Cardiac septum (tissue), 1 donor: Measurements from ENCODE around the gene CLCA1. TPM values are rescaled to one million over a fixed set of nuclear protein-coding genes. Genes with fewer than 3 reads are reported as not detected.

Experiments used
- DNase-seq: peaks from one replicate; pipeline ENCODE4 v3.0.0-alpha.2; 2020; ENCODE audit warnings: low spot score
- intact Hi-C: fragments of 100-400 bp; cut with DNase I; formaldehyde crosslinking; loops from one replicate; pipeline ENCODE4 v1.14.0; 2022
- long read RNA-seq: library from polyadenylated mRNA; unstranded; transcript quantifications from one replicate; pipeline ENCODE4 v2.0.0, GENCODE V29; 2021
- total RNA-seq: library from RNA; stranded (reverse); fragmentation: NEBNext Ultra II Directional; extraction: Animal tissue kit (Norgen Biotek cat#: 25700); gene quantifications from one replicate; pipeline ENCODE4 v1.2.1, GENCODE V29; 2021
- donor health status: DM: no; HTN: no; CAD: no.

Gene CLCA1, protein sequence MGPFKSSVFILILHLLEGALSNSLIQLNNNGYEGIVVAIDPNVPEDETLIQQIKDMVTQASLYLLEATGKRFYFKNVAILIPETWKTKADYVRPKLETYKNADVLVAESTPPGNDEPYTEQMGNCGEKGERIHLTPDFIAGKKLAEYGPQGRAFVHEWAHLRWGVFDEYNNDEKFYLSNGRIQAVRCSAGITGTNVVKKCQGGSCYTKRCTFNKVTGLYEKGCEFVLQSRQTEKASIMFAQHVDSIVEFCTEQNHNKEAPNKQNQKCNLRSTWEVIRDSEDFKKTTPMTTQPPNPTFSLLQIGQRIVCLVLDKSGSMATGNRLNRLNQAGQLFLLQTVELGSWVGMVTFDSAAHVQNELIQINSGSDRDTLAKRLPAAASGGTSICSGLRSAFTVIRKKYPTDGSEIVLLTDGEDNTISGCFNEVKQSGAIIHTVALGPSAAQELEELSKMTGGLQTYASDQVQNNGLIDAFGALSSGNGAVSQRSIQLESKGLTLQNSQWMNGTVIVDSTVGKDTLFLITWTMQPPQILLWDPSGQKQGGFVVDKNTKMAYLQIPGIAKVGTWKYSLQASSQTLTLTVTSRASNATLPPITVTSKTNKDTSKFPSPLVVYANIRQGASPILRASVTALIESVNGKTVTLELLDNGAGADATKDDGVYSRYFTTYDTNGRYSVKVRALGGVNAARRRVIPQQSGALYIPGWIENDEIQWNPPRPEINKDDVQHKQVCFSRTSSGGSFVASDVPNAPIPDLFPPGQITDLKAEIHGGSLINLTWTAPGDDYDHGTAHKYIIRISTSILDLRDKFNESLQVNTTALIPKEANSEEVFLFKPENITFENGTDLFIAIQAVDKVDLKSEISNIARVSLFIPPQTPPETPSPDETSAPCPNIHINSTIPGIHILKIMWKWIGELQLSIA
- total RNA-seq, result not detected
- long read RNA-seq, partial matches to known transcripts, result 0 of 1 reads
- long read RNA-seq, other reads (novel, unspliced or antisense), result 1 of 1 reads

DNA sequence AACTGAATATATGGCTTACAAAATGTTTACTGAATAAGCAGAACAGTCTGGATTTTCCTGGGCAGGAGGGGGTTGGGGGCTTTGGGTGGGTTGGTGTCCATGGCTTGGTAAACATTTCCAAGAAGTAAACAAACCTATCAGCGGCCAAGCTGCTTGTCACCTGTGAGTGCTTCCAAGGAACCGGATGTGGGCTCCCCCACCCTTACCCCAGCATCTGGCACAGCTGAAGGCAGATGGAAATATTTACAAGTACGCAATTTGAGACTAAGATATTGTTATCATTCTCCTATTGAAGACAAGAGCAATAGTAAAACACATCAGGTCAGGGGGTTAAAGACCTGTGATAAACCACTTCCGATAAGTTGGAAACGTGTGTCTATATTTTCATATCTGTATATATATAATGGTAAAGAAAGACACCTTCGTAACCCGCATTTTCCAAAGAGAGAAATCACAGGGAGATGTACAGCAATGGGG lies at the start of gene CLCA1:
TSS of gene CLCA1 (plus strand) at position 427 of the 477 bp plus-strand sequence. CDS start at position 472, 45 bp downstream.
- no peak for DNase-seq
- intact Hi-C loops, result no loop called here

DNA sequence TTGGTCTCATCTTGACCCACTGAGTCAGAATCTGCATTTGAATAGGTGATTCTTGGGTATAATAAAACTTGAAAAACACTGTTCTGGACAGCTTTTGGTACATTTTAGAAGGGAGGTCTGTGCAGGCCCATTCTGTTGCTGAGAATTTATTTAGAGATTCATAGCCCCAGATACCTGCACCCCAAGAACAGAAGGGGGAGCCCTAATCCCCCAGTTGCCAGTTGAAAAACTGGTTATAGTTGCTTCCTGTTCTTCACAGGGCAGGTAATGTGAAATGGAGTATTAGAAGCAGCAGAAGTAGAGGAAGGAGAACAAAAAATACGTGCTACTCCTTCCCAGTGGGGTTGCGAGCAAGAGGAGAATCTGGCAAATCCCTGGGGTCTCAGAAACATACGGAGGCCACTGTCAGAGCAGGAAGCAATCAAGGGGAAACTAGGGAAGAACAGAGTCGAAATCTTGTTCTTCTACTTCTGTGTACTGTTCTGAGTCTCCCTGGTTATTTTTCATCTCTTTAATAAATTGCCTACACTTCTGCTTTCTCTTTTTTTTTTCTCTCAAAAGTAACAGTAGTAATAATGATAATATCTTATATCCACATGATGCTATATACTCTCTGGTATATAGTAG lies 49.3 kb upstream of the CLCA1 start:
- no peak for DNase-seq
- intact Hi-C loops, result no loop called here

DNA sequence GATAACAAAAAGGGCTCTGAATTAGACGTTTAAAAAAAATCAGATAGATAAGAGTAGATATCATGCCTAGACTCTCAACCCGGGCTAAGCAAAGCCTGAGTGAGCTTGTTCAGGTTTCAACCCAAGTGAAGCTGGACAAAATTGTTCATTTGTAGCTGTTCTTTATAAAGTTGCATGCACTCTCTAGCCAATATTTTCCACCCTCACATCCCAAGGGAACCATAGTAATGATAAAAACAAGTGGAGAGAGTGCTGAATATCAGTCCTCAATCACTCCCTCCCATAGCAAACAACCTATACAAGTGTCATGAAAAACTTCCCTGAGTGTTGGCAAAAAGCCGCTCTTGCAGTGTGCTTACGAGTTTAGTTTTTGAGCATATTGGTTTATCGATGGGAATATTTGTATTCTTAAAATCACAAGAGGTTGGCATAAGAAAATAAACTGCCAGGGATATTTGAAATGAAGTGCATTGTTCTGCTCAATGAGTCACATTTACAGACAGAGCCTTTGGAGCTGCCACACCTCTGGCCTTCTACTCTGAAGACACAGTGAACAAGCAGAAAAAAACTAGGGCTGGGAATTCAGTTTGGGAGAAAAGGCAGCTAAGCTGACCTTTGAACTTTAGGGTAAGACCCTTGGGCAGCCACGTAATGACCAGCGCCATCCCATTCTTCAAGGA lies 47.0 kb upstream of the CLCA1 start:
- intact Hi-C loops, result no loop called here

DNA sequence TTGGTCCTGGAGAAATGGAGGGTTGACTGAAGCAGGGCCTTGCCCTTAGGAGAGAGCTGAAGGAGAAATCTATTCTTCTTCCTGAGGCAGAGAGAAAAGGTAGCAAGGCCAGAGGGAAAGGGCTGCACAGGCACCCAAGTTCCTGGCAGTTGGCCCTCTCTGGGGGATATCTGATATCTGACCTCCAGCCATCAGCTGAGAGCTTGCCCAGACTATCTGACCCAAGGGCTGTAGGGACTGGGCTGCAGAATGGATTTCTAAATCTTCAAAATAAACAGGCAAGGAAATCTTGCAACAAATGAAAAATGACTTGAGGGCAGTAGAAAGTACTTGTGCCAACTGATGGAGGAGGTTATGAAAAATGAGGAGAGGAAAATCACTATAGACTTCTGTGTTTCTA lies 45.3 kb upstream of the CLCA1 start:
- intact Hi-C loops, result no loop called here
- DNase-seq, result no peak

More for the DNA sequence above, 47.0 kb upstream of the CLCA1 start:
- DNase-seq, result no peak

DNA sequence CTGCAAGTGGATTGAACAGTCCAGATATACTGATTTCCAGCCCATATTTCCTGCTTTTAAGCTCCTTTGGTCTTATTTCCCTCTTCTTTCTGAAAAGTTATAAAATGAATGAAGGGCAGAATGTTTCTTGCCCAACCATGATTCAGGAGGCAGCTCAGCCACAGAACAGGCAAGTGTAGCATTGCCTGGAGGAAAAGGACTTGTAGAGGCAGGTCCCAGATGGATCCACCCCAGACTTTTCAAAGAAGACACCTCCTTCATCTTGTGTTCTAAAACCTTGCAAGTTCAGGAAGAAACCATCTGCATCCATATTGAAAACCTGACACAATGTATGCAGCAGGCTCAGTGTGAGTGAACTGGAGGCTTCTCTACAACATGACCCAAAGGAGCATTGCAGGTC lies 44.9 kb upstream of the CLCA1 start, which contains the start of gene CLCA2:
TSS of gene CLCA2 (plus strand) at position 299 of the 400 bp plus-strand sequence. CDS start at position 376, 77 bp downstream.
- no peak for DNase-seq
- intact Hi-C loops, result no loop called here

DNA sequence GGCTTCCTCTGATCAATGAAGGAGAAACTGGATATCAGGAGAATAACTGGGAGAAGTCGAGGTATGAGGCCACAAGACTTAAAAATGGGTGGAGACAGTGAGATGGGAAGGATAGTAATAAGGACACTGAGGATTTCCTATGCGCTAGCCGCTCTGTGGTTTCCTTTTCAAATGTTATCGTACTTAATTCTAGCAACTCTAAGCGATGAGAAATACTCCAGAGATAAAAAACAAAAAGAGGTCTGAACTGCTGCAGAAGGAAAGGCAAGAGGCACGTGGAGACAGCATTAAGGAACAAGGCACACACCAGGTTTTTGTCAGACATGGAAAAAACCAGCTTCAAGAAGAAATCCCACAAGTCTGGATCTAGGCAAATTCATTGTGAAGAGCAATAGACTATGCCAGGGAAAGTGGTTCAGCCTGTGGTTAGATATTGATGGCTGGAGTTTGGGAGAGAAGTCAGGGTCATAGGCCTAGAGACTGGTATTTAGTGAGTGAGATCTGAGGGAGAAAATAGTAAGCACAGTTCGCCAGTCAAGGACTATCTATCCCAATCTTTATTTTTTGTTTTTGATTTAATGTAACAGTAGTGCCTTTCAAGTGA lies 39.5 kb upstream of the CLCA1 start:
- intact Hi-C loops, result no loop called here
- DNase-seq, result no peak

DNA sequence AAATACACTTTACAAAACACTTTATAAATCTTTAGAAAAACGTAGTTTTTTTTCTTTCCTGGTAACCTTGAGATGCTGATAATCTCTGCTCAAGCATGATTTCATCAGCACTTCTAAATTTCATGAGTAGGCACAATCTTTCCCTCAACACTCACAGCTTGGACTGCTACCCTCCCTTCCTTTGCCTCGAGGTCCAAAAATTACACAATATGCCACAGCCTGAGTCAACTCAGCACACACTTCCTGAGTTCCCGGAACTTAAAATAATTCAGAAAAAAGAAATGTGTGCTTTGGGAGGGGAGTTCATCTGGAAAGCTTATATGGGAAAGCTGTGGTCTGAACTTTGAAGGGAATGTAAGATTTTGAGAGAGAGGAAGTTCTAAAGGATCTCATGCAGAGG lies 38.9 kb upstream of the CLCA1 start:
- DNase-seq, result no peak
- intact Hi-C loops, result no loop called here

DNA sequence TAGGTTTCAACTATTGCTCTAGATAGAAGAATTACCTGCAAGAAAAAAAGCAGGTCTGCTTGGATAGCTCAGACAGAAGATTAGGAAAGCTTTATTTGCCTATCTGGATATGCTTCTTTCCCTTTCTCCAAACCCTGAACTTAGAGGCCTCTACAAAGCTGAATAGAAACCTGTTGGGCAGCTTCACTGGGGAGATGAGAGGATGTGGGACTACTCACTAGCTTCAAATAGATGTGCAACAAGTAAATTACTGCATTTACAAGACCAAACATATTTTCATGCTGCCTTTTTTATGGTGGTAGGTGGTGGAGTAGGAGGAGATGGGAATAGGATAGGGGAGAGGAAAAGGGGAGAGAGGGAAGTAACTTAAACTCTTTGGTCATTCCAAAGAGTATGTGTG lies 38.4 kb upstream of the CLCA1 start:
- DNase-seq, result no peak
- intact Hi-C loops, result no loop called here

DNA sequence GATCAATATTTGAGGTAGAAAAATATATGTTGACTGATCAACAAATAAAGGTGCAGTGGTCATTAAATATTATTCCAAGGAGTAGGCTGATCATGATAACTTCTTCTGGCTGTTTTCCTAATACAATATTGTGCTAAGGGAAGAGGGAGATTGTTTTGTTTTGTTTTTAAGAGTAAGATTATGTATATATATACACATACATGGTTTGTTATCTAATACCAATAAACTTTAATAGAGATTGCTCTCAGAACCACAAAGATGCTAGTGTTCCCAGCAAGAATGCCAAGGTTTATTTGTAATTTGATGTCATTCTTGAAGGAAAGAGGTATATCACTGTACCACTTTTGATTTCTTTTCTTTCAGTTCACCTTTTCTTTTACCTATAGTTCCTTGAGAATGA lies 34.7 kb upstream of the CLCA1 start:
- intact Hi-C loops, result no loop called here
- DNase-seq, result no peak

DNA sequence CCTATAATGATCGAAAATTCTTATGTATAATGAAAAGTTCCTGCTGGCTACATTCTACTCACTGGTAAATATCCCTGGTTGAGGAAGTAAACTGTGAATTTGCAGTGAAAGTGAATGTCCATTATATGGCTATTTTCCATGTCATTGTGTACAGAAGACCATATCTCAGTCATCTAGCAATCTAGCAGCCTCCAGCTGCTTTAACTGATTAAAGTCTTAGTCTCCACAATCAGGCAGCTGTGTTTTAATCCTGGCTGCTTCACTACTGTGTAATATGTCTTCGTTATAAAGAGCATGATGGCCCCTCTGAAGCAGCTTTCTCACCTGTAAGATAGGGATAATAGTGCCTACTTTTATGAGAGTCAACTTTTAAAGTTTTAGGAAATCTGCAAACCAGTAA lies 33.4 kb upstream of the CLCA1 start:
- intact Hi-C loops, result no loop called here
- DNase-seq, result no peak

DNA sequence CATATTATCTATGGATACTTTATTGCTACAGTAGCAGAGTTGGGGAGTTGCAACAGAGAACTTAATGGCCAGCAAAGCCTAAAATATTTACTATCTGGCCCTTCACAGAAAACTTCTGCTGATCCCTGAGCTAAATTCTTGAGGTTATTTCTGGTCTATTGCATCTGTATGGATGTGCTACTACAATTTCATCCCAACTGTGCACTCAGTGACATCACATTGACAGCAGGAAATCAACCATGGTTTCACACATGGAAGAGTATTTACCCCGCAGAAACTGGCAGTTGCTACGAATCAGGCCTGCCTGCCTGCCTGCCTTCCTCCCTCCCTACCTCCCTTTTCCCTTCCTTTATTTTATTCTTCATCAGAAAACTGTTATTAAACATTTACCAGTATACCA lies 32.7 kb upstream of the CLCA1 start:
- intact Hi-C loops, result no loop called here
- no peak for DNase-seq

DNA sequence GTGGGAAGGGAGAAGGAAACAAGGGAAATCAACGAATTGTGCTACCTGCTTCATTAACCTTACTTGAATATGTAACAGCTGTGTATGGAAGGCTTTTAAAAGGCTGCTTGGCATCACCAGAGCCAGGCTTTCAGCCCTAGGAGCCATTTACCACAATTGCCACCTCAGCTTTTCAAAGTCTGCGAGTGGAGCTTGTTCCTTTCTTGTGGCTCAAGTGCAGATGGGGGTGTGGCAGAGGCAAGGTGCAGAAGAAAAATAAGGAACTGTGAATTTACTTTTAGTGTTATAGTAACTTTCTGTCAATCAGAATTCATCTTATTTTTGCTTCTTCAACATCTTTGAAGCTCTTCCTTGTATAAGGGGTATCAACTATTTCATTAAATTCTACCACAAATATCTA lies 27.1 kb upstream of the CLCA1 start:
- intact Hi-C loops, result no loop called here
- DNase-seq, result no peak

DNA sequence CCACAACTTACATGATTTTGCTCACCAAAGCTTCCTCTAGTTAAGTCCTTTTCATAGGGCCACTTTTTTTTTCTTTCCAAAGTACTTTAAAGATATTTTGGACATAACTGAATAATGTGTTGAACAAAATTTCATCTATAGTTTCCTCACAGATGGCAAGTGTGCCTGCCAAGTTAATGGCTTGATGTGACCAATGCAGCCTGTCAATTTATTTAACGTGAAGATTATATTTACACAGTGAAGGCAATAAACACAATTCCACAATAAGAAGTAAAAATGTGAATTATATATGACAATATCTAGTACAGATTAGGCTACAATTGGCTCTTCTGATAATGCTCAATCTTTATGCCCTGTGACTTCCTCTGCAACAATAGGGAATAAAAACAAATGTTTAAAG lies 26.7 kb upstream of the CLCA1 start:
- no peak for DNase-seq
- intact Hi-C loops, result no loop called here

DNA sequence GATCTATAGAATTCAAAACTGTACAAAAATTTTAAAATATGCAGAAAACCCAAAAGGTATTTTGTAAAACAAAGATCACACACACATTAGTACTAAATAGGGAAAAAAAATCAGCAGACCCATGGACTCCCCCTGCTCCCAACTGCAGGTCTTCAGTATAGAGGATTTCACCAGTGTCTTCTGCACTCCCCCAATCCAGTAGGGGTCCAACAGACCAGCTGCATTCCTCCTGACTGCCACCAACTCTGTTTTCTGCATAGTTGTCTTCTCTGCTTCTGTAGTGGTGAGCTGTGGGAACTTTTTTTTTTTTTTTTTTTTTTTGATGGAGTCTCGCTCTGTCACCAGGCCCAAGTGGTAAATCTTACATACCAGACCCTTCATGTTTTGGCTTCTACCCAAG lies 22.8 kb upstream of the CLCA1 start:
- intact Hi-C loops, result no loop called here
- no peak for DNase-seq

DNA sequence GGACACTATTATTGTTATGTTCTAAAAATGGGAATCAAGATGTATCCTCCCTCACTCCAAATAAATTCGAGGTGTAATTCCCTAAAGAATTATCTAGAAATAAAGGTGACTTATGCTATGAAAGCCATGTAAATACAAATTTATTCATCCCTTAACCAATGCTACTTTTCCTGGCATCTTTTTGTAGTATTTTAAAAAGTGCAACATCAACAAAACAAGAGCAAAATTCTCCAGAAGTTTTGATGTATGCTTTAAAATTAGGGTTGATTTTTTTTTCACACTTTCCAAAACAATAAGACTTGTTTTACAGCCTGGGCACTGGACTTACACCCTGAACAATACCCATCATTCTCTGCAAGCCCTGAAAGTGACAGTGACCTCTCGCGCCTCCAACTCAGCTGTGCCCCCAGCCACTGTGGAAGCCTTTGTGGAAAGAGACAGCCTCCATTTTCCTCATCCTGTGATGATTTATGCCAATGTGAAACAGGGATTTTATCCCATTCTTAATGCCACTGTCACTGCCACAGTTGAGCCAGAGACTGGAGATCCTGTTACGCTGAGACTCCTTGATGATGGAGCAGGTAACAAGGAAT lies 21.4 kb upstream of the CLCA1 start:
- no peak for DNase-seq
- intact Hi-C loops, result no loop called here

DNA sequence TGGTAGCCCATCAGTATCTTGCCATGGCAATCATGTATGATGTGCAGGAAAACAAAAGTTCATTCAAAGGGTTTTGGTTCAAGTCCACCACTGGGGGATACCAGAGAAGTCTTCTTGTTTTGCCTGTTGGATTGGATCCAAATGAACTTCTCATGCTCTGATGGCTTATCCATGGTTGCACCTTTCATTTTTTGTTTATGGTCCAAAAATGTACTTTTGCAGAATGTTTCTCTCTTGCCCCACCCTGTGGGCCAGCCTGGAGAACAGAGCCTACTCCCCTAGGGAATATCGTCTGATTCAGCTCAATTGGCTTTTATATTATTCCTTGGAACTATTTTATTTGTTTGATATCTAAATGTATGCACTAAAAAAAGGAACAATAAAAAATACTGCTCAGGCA lies 20.1 kb upstream of the CLCA1 start:
- DNase-seq, result no peak
- intact Hi-C loops, result no loop called here

DNA sequence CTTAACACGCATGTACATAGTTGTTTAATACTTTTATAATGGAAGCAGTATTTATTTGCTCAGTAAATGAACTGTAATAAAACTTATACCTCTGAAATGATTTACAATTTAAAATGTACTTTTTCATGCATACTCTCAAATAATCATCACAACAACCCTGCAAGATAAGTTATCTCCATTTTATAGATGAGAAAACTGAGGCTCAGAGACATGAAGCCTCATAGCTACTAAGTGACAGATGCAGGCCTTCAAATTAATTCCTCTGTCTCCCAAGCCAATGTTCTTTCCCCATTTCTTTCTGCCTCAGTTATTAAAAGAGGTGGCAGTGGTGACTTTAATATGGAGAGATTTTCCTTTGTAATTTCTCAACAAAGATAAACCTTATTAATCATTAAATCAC lies 19.6 kb upstream of the CLCA1 start:
- no peak for DNase-seq
- intact Hi-C loops, result no loop called here

DNA sequence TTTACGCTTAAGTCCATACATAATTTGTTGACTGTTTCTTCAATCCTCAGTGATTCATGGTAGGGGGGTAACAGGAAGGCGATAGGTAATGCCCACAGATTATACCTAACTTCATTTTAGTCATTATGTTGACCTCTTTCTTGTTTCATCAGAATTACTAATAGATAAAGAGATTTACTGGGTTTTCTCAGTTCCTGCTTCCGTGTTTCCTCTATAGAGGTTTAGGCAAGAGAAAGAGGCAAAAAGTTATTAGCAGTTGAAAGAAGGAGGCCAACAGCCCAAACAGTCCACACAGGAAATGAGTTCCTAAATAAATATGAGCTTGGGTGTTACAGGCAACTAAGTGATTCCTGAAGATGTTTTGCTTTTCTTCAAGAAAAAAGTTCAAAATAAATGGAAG lies 17.9 kb upstream of the CLCA1 start:
- intact Hi-C loops, result no loop called here

DNA sequence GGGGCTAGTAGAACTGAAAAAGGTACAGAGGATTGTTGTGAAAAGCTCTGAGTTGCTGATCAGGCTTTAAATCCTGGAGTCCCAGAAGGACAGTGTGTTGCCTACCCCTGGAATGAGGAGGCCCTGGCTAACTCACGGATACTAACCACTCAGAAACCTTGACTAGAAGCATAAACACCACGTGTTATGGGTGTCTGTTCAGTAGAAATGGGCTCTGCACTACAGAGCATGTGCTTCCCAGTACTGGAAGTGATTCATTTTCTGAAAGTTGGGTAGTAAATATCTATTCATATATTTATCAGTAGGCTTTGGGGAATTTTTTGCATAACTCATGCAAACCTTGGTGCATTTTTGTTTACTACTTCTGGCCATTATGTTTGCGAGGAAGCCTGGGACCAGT lies 15.1 kb upstream of the CLCA1 start:
- intact Hi-C loops, result no loop called here
- DNase-seq, result no peak

More for the DNA sequence above, 17.9 kb upstream of the CLCA1 start:
- no peak for DNase-seq
